ENCODE measurements around the gene MED9.
A peak's percentile ranks its signal among the peaks of the same experiment; 100 is the strongest.

MED9 gene

DNA sequence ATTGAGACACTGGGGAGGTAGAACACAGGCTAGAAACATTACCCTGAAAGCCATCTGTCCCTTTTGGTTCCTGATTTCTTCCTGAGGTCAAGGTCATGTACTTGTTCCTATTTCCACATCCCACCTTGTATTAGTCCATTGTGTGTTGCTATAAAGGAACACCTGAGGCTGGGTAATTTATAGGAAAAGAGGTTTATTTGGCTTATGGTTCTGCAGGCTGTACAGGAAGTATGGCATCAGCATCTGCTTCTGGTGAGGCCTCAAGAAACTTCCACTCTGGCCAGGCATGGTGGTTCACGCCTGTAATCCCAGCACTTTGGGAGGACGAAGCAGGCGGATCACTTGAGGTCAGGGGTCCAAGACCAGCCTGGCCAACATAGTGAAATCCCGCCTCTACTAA is 7.4 kb upstream of the MED9 start:
- Histone ChIP-seq H3K18ac (ENCODE audit: low read length) (no peak overlapping the region), H4K8ac (ENCODE audit: low read depth, low read length) (no peak overlapping the region), H3K4me3 (ENCODE audit: low read length in 2 of 2) (no peak overlapping the region), H3K4me2 (ENCODE audit: insufficient read depth, low read length, poor library complexity, severe bottlenecking) (no peak overlapping the region), H3K4me1 (ENCODE audit: control insufficient read depth in 2 of 2, insufficient read depth in 1 of 2, low read depth in 1 of 2, low read length in 2 of 2) (peaks cover 9 to 10% of the 10 kb centered on the region in 2 donors), H2BK12ac (ENCODE audit: low read length) (no peak overlapping the region), H4K91ac (ENCODE audit: low read depth, low read length, poor library complexity) (no peak overlapping the region), H2AK5ac (ENCODE audit: low read depth, low read length) (no peak overlapping the region), H3K14ac (ENCODE audit: low read length) (no peak overlapping the region), H2AFZ (ENCODE audit: low read length) (no peak overlapping the region), H3K23ac (ENCODE audit: low read depth, low read length, poor library complexity) (no peak overlapping the region), H3K79me1 (ENCODE audit: low read depth, low read length) (no peaks in the 10 kb centered on the region), H2BK120ac (ENCODE audit: low read depth, low read length) (no peak overlapping the region), H3K4ac (ENCODE audit: low read length) (no peak overlapping the region), H3K27me3 (ENCODE audit: control insufficient read depth in 3 of 3, insufficient read depth in 3 of 3, low read depth in 1 of 3, low read length in 3 of 3) (peaks cover 0 to 16% (median 0%) of the 10 kb centered on the region in 3 experiments), H3K9me3 (replicated peaks in 1 of 2; ENCODE audit: control insufficient read depth in 2 of 2, insufficient read depth in 1 of 2, low read depth in 1 of 2, low read length in 2 of 2) (no peaks in the 10 kb centered on the region), H3K36me3 (replicated peaks in 1 of 2; ENCODE audit: control insufficient read depth in 2 of 2, insufficient read depth in 2 of 2, low read length in 2 of 2) (no peaks in the 10 kb centered on the region), H2BK5ac (ENCODE audit: low read length) (no peak overlapping the region), H2BK15ac (ENCODE audit: low read length) (no peak overlapping the region), H3K27ac (replicated peaks; ENCODE audit: low read length) (no peak overlapping the region), H3K9ac (ENCODE audit: low read depth, low read length, poor library complexity) (no peak overlapping the region)
- no peak for DNase-seq (ENCODE audit: low spot score)
- WGBS, 2 donors (ENCODE audit: extremely low coverage in 2 of 2, insufficient read length in 2 of 2, insufficient replicate concordance in 1 of 2) = no CpG with 5 or more reads among the region's 4 CpGs

DNA sequence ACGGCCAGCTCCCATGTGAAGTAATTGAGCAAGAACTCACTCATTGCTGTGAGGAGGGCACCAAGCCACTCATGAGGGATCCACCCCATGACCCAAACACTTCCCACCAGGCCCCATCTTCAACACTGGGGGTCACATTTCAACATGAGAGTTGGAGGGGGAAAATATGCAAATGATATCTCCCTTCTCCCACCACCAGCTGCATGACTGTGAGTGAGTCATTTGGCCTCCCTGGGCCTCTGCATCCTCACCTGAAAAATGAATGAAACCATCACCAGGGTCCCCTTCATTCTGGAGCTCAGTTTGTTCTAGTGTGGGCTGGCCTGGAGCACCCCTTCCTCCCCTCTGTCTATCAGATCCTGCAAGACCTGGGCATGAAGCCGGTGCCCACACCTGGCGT is 6.8 kb upstream of the MED9 start:
- Histone ChIP-seq H3K36me3 (replicated peaks in 1 of 2; ENCODE audit: control insufficient read depth in 2 of 2, insufficient read depth in 2 of 2, low read length in 2 of 2) (no peaks in the 10 kb centered on the region), H2AFZ (ENCODE audit: low read length) (no peak overlapping the region), H3K9ac (ENCODE audit: low read depth, low read length, poor library complexity) (no peak overlapping the region), H3K79me1 (ENCODE audit: low read depth, low read length) (no peaks in the 10 kb centered on the region), H2AK5ac (ENCODE audit: low read depth, low read length) (peak overlapping the region; percentile 25), H3K27me3 (ENCODE audit: control insufficient read depth in 3 of 3, insufficient read depth in 3 of 3, low read depth in 1 of 3, low read length in 3 of 3) (peaks cover 0 to 14% (median 0%) of the 10 kb centered on the region in 3 experiments), H3K4me1 (ENCODE audit: control insufficient read depth in 2 of 2, insufficient read depth in 1 of 2, low read depth in 1 of 2, low read length in 2 of 2) (peaks cover 9 to 10% of the 10 kb centered on the region in 2 donors), H3K4me3 (ENCODE audit: low read length in 2 of 2) (no peak overlapping the region), H3K23ac (ENCODE audit: low read depth, low read length, poor library complexity) (no peak overlapping the region), H2BK5ac (ENCODE audit: low read length) (peak overlapping the region; percentile 3), H2BK15ac (ENCODE audit: low read length) (peak overlapping the region; percentile 68), H4K91ac (ENCODE audit: low read depth, low read length, poor library complexity) (no peak overlapping the region), H3K4ac (ENCODE audit: low read length) (no peak overlapping the region), H2BK120ac (ENCODE audit: low read depth, low read length) (no peak overlapping the region), H3K4me2 (ENCODE audit: insufficient read depth, low read length, poor library complexity, severe bottlenecking) (no peak overlapping the region), H3K14ac (ENCODE audit: low read length) (no peak overlapping the region), H3K18ac (ENCODE audit: low read length) (no peak overlapping the region), H2BK12ac (ENCODE audit: low read length) (no peak overlapping the region), H4K8ac (ENCODE audit: low read depth, low read length) (no peak overlapping the region), H3K27ac (replicated peaks; ENCODE audit: low read length) (no peak overlapping the region), H3K9me3 (replicated peaks in 1 of 2; ENCODE audit: control insufficient read depth in 2 of 2, insufficient read depth in 1 of 2, low read depth in 1 of 2, low read length in 2 of 2) (no peaks in the 10 kb centered on the region)
- WGBS, 2 donors (ENCODE audit: extremely low coverage in 2 of 2, insufficient read length in 2 of 2, insufficient replicate concordance in 1 of 2) = no CpG with 5 or more reads among the region's 3 CpGs
- DNase-seq (ENCODE audit: low spot score) = no peak

- no peak overlapping the region for H4K91ac ChIP-seq (ENCODE audit: low read depth, low read length, poor library complexity)
- H3K4me2 ChIP-seq (ENCODE audit: insufficient read depth, low read length, poor library complexity, severe bottlenecking) = no peak overlapping the region
- peak overlapping the region; percentile 90 for H2AFZ ChIP-seq (ENCODE audit: low read length)
- H2AK5ac ChIP-seq (ENCODE audit: low read depth, low read length) = no peak overlapping the region
- H2BK120ac ChIP-seq (ENCODE audit: low read depth, low read length) = no peak overlapping the region
- no peak for DNase-seq (ENCODE audit: low spot score)
- H3K9me3 ChIP-seq (replicated peaks in 1 of 2; ENCODE audit: control insufficient read depth in 2 of 2, insufficient read depth in 1 of 2, low read depth in 1 of 2, low read length in 2 of 2) = no peaks in the 10 kb centered on the region
- no peak overlapping the region for H2BK5ac ChIP-seq (ENCODE audit: low read length)
- no peaks in the 10 kb centered on the region for H3K36me3 ChIP-seq (replicated peaks in 1 of 2; ENCODE audit: control insufficient read depth in 2 of 2, insufficient read depth in 2 of 2, low read length in 2 of 2)
- H3K9ac ChIP-seq (ENCODE audit: low read depth, low read length, poor library complexity) = no peak overlapping the region
- no peak overlapping the region for H3K4me3 ChIP-seq (ENCODE audit: low read length in 2 of 2)
- H3K18ac ChIP-seq (ENCODE audit: low read length) = no peak overlapping the region
- no peak overlapping the region for H3K23ac ChIP-seq (ENCODE audit: low read depth, low read length, poor library complexity)
- WGBS, 2 donors (ENCODE audit: extremely low coverage in 2 of 2, insufficient read length in 2 of 2, insufficient replicate concordance in 1 of 2) = no CpG with 5 or more reads among the region's 8 CpGs
- H4K8ac ChIP-seq (ENCODE audit: low read depth, low read length) = no peak overlapping the region
- peaks cover 0 to 3% (median 0%) of the 10 kb centered on the region in 3 experiments for H3K27me3 ChIP-seq (ENCODE audit: control insufficient read depth in 3 of 3, insufficient read depth in 3 of 3, low read depth in 1 of 3, low read length in 3 of 3)
- no peak overlapping the region for H3K14ac ChIP-seq (ENCODE audit: low read length)
- no peak overlapping the region for H3K27ac ChIP-seq (replicated peaks; ENCODE audit: low read length)
- H2BK12ac ChIP-seq (ENCODE audit: low read length) = no peak overlapping the region
- peaks cover 6 to 9% of the 10 kb centered on the region in 2 donors for H3K4me1 ChIP-seq (ENCODE audit: control insufficient read depth in 2 of 2, insufficient read depth in 1 of 2, low read depth in 1 of 2, low read length in 2 of 2)
- H3K79me1 ChIP-seq (ENCODE audit: low read depth, low read length) = peaks cover 2% of the 10 kb centered on the region
- no peak overlapping the region for H3K4ac ChIP-seq (ENCODE audit: low read length)
- no peak overlapping the region for H2BK15ac ChIP-seq (ENCODE audit: low read length)
These were observed 4.4 kb upstream of the MED9 start for GRCh38 chr17:17472333-17472920.

GRCh38 chr17:17474341-17474740 is 2.5 kb upstream of the MED9 start:
- H2AFZ ChIP-seq (ENCODE audit: low read length) = peak overlapping the region; percentile 56
- H2BK120ac ChIP-seq (ENCODE audit: low read depth, low read length) = no peak overlapping the region
- H3K9ac ChIP-seq (ENCODE audit: low read depth, low read length, poor library complexity) = no peak overlapping the region
- no peak overlapping the region for H3K18ac ChIP-seq (ENCODE audit: low read length)
- DNase-seq (ENCODE audit: low spot score) = no peak
- H2AK5ac ChIP-seq (ENCODE audit: low read depth, low read length) = no peak overlapping the region
- H3K4me3 ChIP-seq (ENCODE audit: low read length in 2 of 2) = no peak overlapping the region
- no peak overlapping the region for H3K4me2 ChIP-seq (ENCODE audit: insufficient read depth, low read length, poor library complexity, severe bottlenecking)
- peaks cover 8 to 15% of the 10 kb centered on the region in 2 donors for H3K4me1 ChIP-seq (ENCODE audit: control insufficient read depth in 2 of 2, insufficient read depth in 1 of 2, low read depth in 1 of 2, low read length in 2 of 2)
- H2BK15ac ChIP-seq (ENCODE audit: low read length) = no peak overlapping the region
- no peak overlapping the region for H4K91ac ChIP-seq (ENCODE audit: low read depth, low read length, poor library complexity)
- no peak overlapping the region for H3K14ac ChIP-seq (ENCODE audit: low read length)
- H3K36me3 ChIP-seq (replicated peaks in 1 of 2; ENCODE audit: control insufficient read depth in 2 of 2, insufficient read depth in 2 of 2, low read length in 2 of 2) = peaks cover 0 to 7% of the 10 kb centered on the region in 2 donors
- H3K23ac ChIP-seq (ENCODE audit: low read depth, low read length, poor library complexity) = no peak overlapping the region
- H3K27ac ChIP-seq (replicated peaks; ENCODE audit: low read length) = no peak overlapping the region
- no peak overlapping the region for H3K4ac ChIP-seq (ENCODE audit: low read length)
- H4K8ac ChIP-seq (ENCODE audit: low read depth, low read length) = no peak overlapping the region
- H2BK5ac ChIP-seq (ENCODE audit: low read length) = no peak overlapping the region
- H3K27me3 ChIP-seq (ENCODE audit: control insufficient read depth in 3 of 3, insufficient read depth in 3 of 3, low read depth in 1 of 3, low read length in 3 of 3) = no peaks in the 10 kb centered on the region
- no CpG with 5 or more reads among the region's 7 CpGs for WGBS, 2 donors (ENCODE audit: extremely low coverage in 2 of 2, insufficient read length in 2 of 2, insufficient replicate concordance in 1 of 2)
- H3K79me1 ChIP-seq (ENCODE audit: low read depth, low read length) = peaks cover 2% of the 10 kb centered on the region
- no peak overlapping the region for H2BK12ac ChIP-seq (ENCODE audit: low read length)
- no peaks in the 10 kb centered on the region for H3K9me3 ChIP-seq (replicated peaks in 1 of 2; ENCODE audit: control insufficient read depth in 2 of 2, insufficient read depth in 1 of 2, low read depth in 1 of 2, low read length in 2 of 2)
